ENCODE data around the gene RASAL1.

Gene RASAL1

GRCh38 chr12:113170926-113171325 lies 35.4 kb upstream of the RASAL1 start:
- H3K36me3 Mint-ChIP-seq (ENCODE audit: insufficient read depth): peaks cover 90% of the 10 kb centered on the region
- peaks cover 4 to 9% of the 10 kb centered on the region in 2 donors for H3K4me1 Mint-ChIP-seq (ENCODE audit: low read depth in 2 of 2)
- no peaks in the 10 kb centered on the region for H3K27me3 Mint-ChIP-seq
- H3K27ac Mint-ChIP-seq: peak overlapping the region in 1 of 2 donors; percentile 7
- H3K9me3 Mint-ChIP-seq: no peaks in the 10 kb centered on the region
- ATAC-seq (replicated peaks) (no peak), DNase-seq (no peak)
- H3K4me3 Mint-ChIP-seq: no peak overlapping the region

GRCh38 chr12:113170457-113170856 lies 34.9 kb upstream of the RASAL1 start:
- peak overlapping the region in 1 of 2 donors; percentile 7 for H3K27ac Mint-ChIP-seq

DNA sequence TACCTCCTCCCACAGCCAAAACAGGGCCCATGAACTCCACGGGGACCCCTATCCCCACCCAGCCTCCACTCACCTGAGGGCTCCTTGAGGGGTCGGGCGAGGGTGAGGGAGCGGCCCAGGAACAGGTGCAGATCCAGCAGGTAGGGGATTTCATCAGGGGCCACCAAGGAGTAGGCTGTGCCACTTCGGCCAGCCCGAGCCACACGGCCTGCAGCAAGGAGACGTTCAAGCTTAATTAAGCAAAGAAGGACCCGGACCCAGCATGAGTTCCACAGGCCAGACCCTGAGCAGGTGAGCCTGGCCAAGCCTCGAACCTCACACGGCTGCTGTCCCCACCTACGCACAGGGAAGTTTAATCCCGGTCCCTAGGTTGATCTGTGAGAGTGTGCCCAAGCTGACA lies 34.1 kb upstream of the RASAL1 start:
- Mint-ChIP-seq H3K36me3 (ENCODE audit: insufficient read depth) (peaks cover 91% of the 10 kb centered on the region), H3K4me1 (ENCODE audit: low read depth in 2 of 2) (peaks cover 3 to 9% of the 10 kb centered on the region in 2 donors), H3K9me3 (no peaks in the 10 kb centered on the region), H3K27ac (no peak overlapping the region), H3K4me3 (no peak overlapping the region), H3K27me3 (no peaks in the 10 kb centered on the region)
- no peak for DNase-seq
- no peak for ATAC-seq (replicated peaks)

More at GRCh38 chr12:113170457-113170856, 34.9 kb upstream of the RASAL1 start:
- Mint-ChIP-seq H3K36me3 (ENCODE audit: insufficient read depth) (peaks cover 91% of the 10 kb centered on the region), H3K27me3 (no peaks in the 10 kb centered on the region), H3K4me3 (no peak overlapping the region), H3K4me1 (ENCODE audit: low read depth in 2 of 2) (peaks cover 4 to 9% of the 10 kb centered on the region in 2 donors), H3K9me3 (no peaks in the 10 kb centered on the region)
- ATAC-seq (replicated peaks) (no peak), DNase-seq (no peak)

DNA sequence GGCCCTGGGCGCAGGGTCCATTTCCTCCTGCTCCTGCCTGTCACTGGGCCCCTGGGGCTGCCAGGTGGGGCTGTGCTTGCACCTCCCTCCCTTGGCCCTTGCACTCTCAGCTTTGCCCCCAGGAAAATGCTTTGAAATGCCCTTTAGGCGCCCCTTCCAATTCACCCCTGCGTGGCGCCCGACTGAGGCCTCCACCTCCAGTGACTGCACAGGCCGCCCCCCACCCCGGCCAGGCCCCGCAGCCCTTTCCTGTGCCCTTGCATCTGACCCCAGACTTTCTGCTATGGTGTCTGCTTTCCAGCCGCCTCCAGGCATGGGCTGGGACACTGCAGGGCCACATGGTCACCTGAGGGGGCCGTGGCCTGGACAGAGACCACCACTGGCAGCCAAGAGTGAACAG lies 32.3 kb upstream of the RASAL1 start:
- Mint-ChIP-seq H3K9me3 (no peaks in the 10 kb centered on the region), H3K27me3 (no peaks in the 10 kb centered on the region), H3K4me1 (ENCODE audit: low read depth in 2 of 2) (peaks cover 0 to 6% of the 10 kb centered on the region in 2 donors), H3K4me3 (no peak overlapping the region), H3K27ac (peak overlapping the region in 1 of 2 donors; percentile 81), H3K36me3 (ENCODE audit: insufficient read depth) (peaks cover 87% of the 10 kb centered on the region)
- ATAC-seq (replicated peaks) (no peak), DNase-seq (no peak)

- H3K27me3 Mint-ChIP-seq: no peaks in the 10 kb centered on the region
- no peak overlapping the region for H3K4me3 Mint-ChIP-seq
- no peaks in the 10 kb centered on the region for H3K9me3 Mint-ChIP-seq
- ATAC-seq (replicated peaks) (no peak), DNase-seq (no peak)
- no peak overlapping the region for H3K27ac Mint-ChIP-seq
- H3K4me1 Mint-ChIP-seq (ENCODE audit: low read depth in 2 of 2): peaks cover 2 to 6% of the 10 kb centered on the region in 2 donors
- peaks cover 76% of the 10 kb centered on the region for H3K36me3 Mint-ChIP-seq (ENCODE audit: insufficient read depth)
Measured at GRCh38 chr12:113165521-113166450, 30.2 kb upstream of the RASAL1 start.

DNA sequence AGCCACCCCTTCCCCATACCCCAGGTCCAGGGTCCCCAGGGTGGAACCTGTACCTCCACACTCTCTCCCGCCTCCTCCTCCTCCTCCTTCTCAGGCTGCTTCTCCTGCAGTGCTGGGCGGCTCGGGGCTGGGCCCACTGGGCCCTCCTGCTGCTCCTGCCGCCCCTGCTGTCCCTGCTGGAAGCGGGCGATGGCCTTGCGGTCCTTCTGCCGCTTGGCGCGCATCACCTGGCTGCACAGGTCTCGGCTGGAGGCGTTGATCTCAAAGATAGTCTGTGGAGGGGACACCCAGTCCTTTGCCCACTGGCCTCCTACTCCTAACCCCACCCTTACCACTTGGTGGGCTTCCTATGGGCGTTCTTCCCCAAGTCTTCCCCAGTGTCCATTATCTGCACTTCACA lies 28.5 kb upstream of the RASAL1 start:
- Mint-ChIP-seq H3K27me3 (no peaks in the 10 kb centered on the region), H3K36me3 (ENCODE audit: insufficient read depth) (peaks cover 73% of the 10 kb centered on the region), H3K27ac (no peak overlapping the region), H3K9me3 (no peaks in the 10 kb centered on the region), H3K4me1 (ENCODE audit: low read depth in 2 of 2) (peaks cover 0 to 6% of the 10 kb centered on the region in 2 donors), H3K4me3 (no peak overlapping the region)
- ATAC-seq (replicated peaks) (no peak), DNase-seq (no peak)

- Mint-ChIP-seq H3K9me3 (no peaks in the 10 kb centered on the region), H3K4me1 (ENCODE audit: low read depth in 2 of 2) (peaks cover 0 to 6% of the 10 kb centered on the region in 2 donors), H3K36me3 (ENCODE audit: insufficient read depth) (peaks cover 71% of the 10 kb centered on the region), H3K27ac (peak overlapping the region; percentile 56 to 75), H3K4me3 (no peak overlapping the region), H3K27me3 (no peaks in the 10 kb centered on the region)
- DNase-seq (no peak), ATAC-seq (replicated peaks) (no peak)
Measured at GRCh38 chr12:113163030-113163360, 27.4 kb upstream of the RASAL1 start.

GRCh38 chr12:113162102-113163029 lies 26.8 kb upstream of the RASAL1 start:
- H3K9me3 Mint-ChIP-seq: no peaks in the 10 kb centered on the region
- DNase-seq (no peak), ATAC-seq (replicated peaks) (no peak)
- peak overlapping the region in 1 of 2 donors; percentile 75 for H3K27ac Mint-ChIP-seq
- peaks cover 73% of the 10 kb centered on the region for H3K36me3 Mint-ChIP-seq (ENCODE audit: insufficient read depth)
- peaks cover 0 to 6% of the 10 kb centered on the region in 2 donors for H3K4me1 Mint-ChIP-seq (ENCODE audit: low read depth in 2 of 2)
- no peak overlapping the region for H3K4me3 Mint-ChIP-seq
- no peaks in the 10 kb centered on the region for H3K27me3 Mint-ChIP-seq

DNA sequence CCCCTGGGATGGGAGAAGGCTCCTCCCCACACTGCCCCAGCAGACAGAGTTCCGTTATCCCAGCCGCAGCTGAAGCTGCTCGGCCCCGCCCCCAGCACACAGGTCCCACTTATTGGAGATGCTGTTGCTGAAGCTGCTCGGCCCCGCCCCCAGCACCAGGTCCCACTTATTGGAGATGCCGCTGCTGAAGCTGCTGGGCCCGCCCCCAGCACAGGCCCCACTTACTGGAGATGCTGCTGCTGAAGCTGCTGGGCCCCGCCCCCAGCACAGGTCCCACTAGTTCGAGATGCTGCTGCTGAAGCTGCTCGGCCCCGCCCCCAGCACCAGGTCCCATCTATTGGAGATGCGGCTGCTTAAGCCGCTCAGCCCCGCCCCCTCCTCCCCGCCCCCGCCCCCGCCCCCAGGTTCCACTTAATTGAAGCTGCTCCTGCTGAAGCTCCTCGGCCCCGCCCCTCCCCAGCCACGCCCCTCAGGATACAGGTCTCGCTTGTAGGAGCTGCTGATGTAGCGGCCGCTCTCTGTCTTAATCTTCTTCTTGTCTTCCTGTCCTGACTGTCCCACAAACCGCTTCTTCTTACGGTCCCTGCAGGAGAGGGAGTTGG lies 26.0 kb upstream of the RASAL1 start:
- H3K4me3 Mint-ChIP-seq: no peak overlapping the region
- no peaks in the 10 kb centered on the region for H3K27me3 Mint-ChIP-seq
- H3K36me3 Mint-ChIP-seq (ENCODE audit: insufficient read depth): peaks cover 66% of the 10 kb centered on the region
- H3K27ac Mint-ChIP-seq: peak overlapping the region; percentile 28 to 81
- H3K4me1 Mint-ChIP-seq (ENCODE audit: low read depth in 2 of 2): peaks cover 0 to 9% of the 10 kb centered on the region in 2 donors
- no peak for DNase-seq
- no peak for ATAC-seq (replicated peaks)
- no peaks in the 10 kb centered on the region for H3K9me3 Mint-ChIP-seq

GRCh38 chr12:113159937-113160336 lies 24.4 kb upstream of the RASAL1 start:
- H3K4me1 Mint-ChIP-seq (ENCODE audit: low read depth in 2 of 2): peaks cover 0 to 9% of the 10 kb centered on the region in 2 donors
- peaks cover 50% of the 10 kb centered on the region for H3K36me3 Mint-ChIP-seq (ENCODE audit: insufficient read depth)
- H3K27me3 Mint-ChIP-seq: no peaks in the 10 kb centered on the region
- DNase-seq (no peak), ATAC-seq (replicated peaks) (no peak)
- H3K9me3 Mint-ChIP-seq: no peaks in the 10 kb centered on the region
- H3K4me3 Mint-ChIP-seq: no peak overlapping the region
- H3K27ac Mint-ChIP-seq: no peak overlapping the region

- Mint-ChIP-seq H3K27ac (no peak overlapping the region), H3K9me3 (no peaks in the 10 kb centered on the region), H3K27me3 (no peaks in the 10 kb centered on the region), H3K4me3 (no peak overlapping the region), H3K4me1 (ENCODE audit: low read depth in 2 of 2) (peaks cover 3 to 12% of the 10 kb centered on the region in 2 donors), H3K36me3 (ENCODE audit: insufficient read depth) (peaks cover 40% of the 10 kb centered on the region)
- ATAC-seq (replicated peaks) (no peak), DNase-seq (no peak)
Measured at GRCh38 chr12:113158439-113159203, 23.1 kb upstream of the RASAL1 start.

DNA sequence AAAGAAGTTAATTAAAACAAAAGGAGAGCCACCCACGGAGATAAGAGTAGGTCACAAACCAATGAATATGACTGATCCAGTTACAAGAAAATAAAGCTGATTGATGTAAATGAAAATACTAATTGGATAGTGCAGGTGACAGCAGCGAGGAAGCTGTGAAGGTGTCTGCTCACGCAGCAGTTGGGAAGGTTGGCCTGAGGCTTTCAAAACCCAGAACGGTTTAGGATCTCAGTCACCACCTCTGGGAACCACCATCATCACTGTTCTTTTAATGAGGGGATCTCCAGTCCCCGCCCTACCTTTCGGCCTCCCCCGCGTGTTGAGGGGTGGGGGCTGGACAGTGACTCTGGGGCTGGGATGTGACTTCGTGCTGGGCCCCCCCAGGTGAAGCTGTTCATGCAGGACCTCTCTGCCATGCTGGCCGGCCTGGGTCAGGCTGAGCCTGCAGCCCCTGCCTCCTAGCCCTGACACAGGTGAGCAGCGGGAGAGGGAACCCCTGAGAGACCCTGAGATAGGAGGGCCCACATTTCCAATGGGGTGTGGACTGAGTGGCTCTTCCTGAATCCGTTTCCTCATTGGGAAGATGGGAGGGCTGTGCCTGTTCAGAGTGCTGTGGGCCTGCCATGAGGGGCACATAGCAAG lies 21.8 kb upstream of the RASAL1 start:
- Mint-ChIP-seq H3K4me3 (no peak overlapping the region), H3K4me1 (ENCODE audit: low read depth in 2 of 2) (peaks cover 7 to 16% of the 10 kb centered on the region in 2 donors), H3K27ac (no peak overlapping the region), H3K27me3 (peaks cover 3 to 4% of the 10 kb centered on the region in 2 donors), H3K9me3 (no peaks in the 10 kb centered on the region), H3K36me3 (ENCODE audit: insufficient read depth) (peaks cover 35% of the 10 kb centered on the region)
- ATAC-seq (replicated peaks) (no peak), DNase-seq (no peak)

Measured in effector memory CD8-positive, alpha-beta T cell (primary cell).